Measurements from ENCODE around the gene RABL2B.
"Not testable (repeated sequence)": the region's sequence is repeated elsewhere in the genome, so short reads cannot be mapped to it uniquely, and the experiment has no call there.

GRCh38 chr22:50744424-50744823, 39.0 kb downstream of the RABL2B start:
- not testable (repeated sequence) for TF ChIP-seq CTCF (IDR thresholded peaks at IDR 0.05); POLR2AphosphoS5 (IDR thresholded peaks at IDR 0.05; ENCODE audit: insufficient read depth in 1 of 2, low read depth in 1 of 2)
